Measurements from ENCODE around the gene PCBP1.
"Not testable (repeated sequence)": the region's sequence is repeated elsewhere in the genome, so short reads cannot be mapped to it uniquely, and the experiment has no call there.

The PCBP1 gene

GRCh38 chr2:70083344-70084156 is 3.7 kb upstream of the PCBP1 start:
- DNase-seq, result peak; percentile 27

GRCh38 chr2:70084973-70085710 is 2.1 kb upstream of the PCBP1 start:
- peak; percentile 69 for DNase-seq

GRCh38 chr2:70085711-70086277 is 1.5 kb upstream of the PCBP1 start:
- DNase-seq, result no peak

- peak; percentile 62 for DNase-seq
These were observed 919 bp upstream of the PCBP1 start for GRCh38 chr2:70086278-70086837.

GRCh38 chr2:70087702-70088597 is 673 bp downstream of the PCBP1 start:
- DNase-seq, result no peak

GRCh38 chr2:70088598-70089219 is 1.4 kb downstream of the PCBP1 start:
- DNase-seq, result no peak

GRCh38 chr2:70089220-70089982 is 2.1 kb downstream of the PCBP1 start:
- DNase-seq, result no peak

- DNase-seq, result no peak
These were observed 2.8 kb downstream of the PCBP1 start for GRCh38 chr2:70089983-70090525.

GRCh38 chr2:70090706-70091334 is 3.5 kb downstream of the PCBP1 start:
- DNase-seq, result no peak

- no peak for DNase-seq
These were observed 4.1 kb downstream of the PCBP1 start for GRCh38 chr2:70091364-70091763.

- no peak for DNase-seq
These were observed 4.5 kb downstream of the PCBP1 start for GRCh38 chr2:70091816-70092215.

- not testable (repeated sequence) for DNase-seq
These were observed 5.4 kb downstream of the PCBP1 start for GRCh38 chr2:70092576-70093243.

- DNase-seq, result no peak
These were observed 7.1 kb downstream of the PCBP1 start for GRCh38 chr2:70094171-70094977.

- DNase-seq, result peak; percentile 37
These were observed 7.9 kb downstream of the PCBP1 start for GRCh38 chr2:70094978-70095719.

- no peak for DNase-seq
These were observed 8.7 kb downstream of the PCBP1 start for GRCh38 chr2:70095720-70096670.

- no peak for DNase-seq
These were observed 10.8 kb downstream of the PCBP1 start for GRCh38 chr2:70098032-70098431.

GRCh38 chr2:70099270-70099669 is 12.0 kb downstream of the PCBP1 start:
- no peak for DNase-seq
